GM11168 (cell line): ENCODE measurements around the gene DYNLT2.

Source experiments
- in situ Hi-C: fragments of 300-500 bp; cut with MboI; formaldehyde crosslinking; loops from one replicate; pipeline ENCODE4 v1.12.0; 2022; ENCODE audit warnings: low sequenced_read_pairs; ENCODE audit not compliant: unreplicated experiment

The DYNLT2 gene

GRCh38 chr6:169741344-169741743 lies 10.0 kb downstream of the DYNLT2 start:
- in situ Hi-C loops = no loop called here

- in situ Hi-C loops = no loop called here
These were observed 12.3 kb downstream of the DYNLT2 start for GRCh38 chr6:169738976-169739529.

GRCh38 chr6:169738204-169738975 lies 13.0 kb downstream of the DYNLT2 start:
- in situ Hi-C loops = no loop called here

GRCh38 chr6:169729961-169730360 lies 21.4 kb downstream of the DYNLT2 start:
- in situ Hi-C loops = no loop called here

GRCh38 chr6:169726963-169727362 lies 24.4 kb downstream of the DYNLT2 start:
- in situ Hi-C loops = no loop called here

GRCh38 chr6:169726049-169726400 lies 25.3 kb downstream of the DYNLT2 start:
- in situ Hi-C loops = no loop called here

GRCh38 chr6:169725125-169726048 lies 26.0 kb downstream of the DYNLT2 start:
- in situ Hi-C loops = no loop called here

GRCh38 chr6:169724494-169725124 lies 26.8 kb downstream of the DYNLT2 start, which contains the start of gene PHF10:
TSS of gene PHF10 (minus strand) at chr6:169724500. CDS start at chr6:169723931, 569 bp downstream.
- in situ Hi-C loops = no loop called here

GRCh38 chr6:169723991-169724493 lies 27.3 kb downstream of the DYNLT2 start:
- in situ Hi-C loops = no loop called here

GRCh38 chr6:169723200-169723909 lies 28.0 kb downstream of the DYNLT2 start:
- in situ Hi-C loops = no loop called here

GRCh38 chr6:169722362-169723199 lies 28.8 kb downstream of the DYNLT2 start:
- in situ Hi-C loops = no loop called here

GRCh38 chr6:169720207-169720855 lies 31.0 kb downstream of the DYNLT2 start:
- in situ Hi-C loops = no loop called here

GRCh38 chr6:169719117-169719516 lies 32.3 kb downstream of the DYNLT2 start:
- in situ Hi-C loops = loop anchor here (10.0 kb wide), 1 partner anchor 164 kb away; no protein-coding TSS in a partner anchor

- in situ Hi-C loops = loop anchor here (10.0 kb wide), 1 partner anchor 160 kb away; no protein-coding TSS in a partner anchor
These were observed 36.8 kb downstream of the DYNLT2 start for GRCh38 chr6:169714595-169714994.

GRCh38 chr6:169714178-169714577 lies 37.2 kb downstream of the DYNLT2 start:
- in situ Hi-C loops = loop anchor here (10.0 kb wide), 1 partner anchor 159 kb away; no protein-coding TSS in a partner anchor

GRCh38 chr6:169710009-169710408 lies 41.4 kb downstream of the DYNLT2 start:
- in situ Hi-C loops = loop anchor here (10.0 kb wide), 1 partner anchor 155 kb away; no protein-coding TSS in a partner anchor

GRCh38 chr6:169709293-169709692 lies 42.1 kb downstream of the DYNLT2 start:
- in situ Hi-C loops = no loop called here

- in situ Hi-C loops = no loop called here
These were observed 43.6 kb downstream of the DYNLT2 start for GRCh38 chr6:169707772-169708171.
